SK-N-DZ (cell line): ENCODE results near the gene ENTR1.
A peak's percentile ranks its signal among the peaks of the same experiment; 100 is the strongest.
"Not testable (repeated sequence)": the region's sequence is repeated elsewhere in the genome, so short reads cannot be mapped to it uniquely, and the experiment has no call there.

ENCODE experiments used
- DNase-seq: peaks from one replicate; pipeline ENCODE4 v3.0.0-alpha.2; 2015; ENCODE audit warnings: low spot score

The ENTR1 gene

GRCh38 chr9:136419092-136419420 is 8.6 kb upstream of the ENTR1 start:
- DNase-seq = no peak

- no peak for DNase-seq
Measured at GRCh38 chr9:136418182-136419091, 8.0 kb upstream of the ENTR1 start.

GRCh38 chr9:136416914-136417313 is 6.5 kb upstream of the ENTR1 start:
- DNase-seq = no peak

- no peak for DNase-seq
Measured at GRCh38 chr9:136416427-136416826, 6.0 kb upstream of the ENTR1 start.

- DNase-seq = no peak
Measured at GRCh38 chr9:136412962-136413361, 2.5 kb upstream of the ENTR1 start.

- no peak for DNase-seq
Measured at GRCh38 chr9:136411378-136411777, 964 bp upstream of the ENTR1 start.

GRCh38 chr9:136409557-136410455 is 608 bp downstream of the ENTR1 start:
- DNase-seq = peak; percentile 26

- DNase-seq = no peak
Measured at GRCh38 chr9:136407911-136408310, 2.5 kb downstream of the ENTR1 start.

- DNase-seq = not testable (repeated sequence)
Measured at GRCh38 chr9:136407061-136407460, 3.4 kb downstream of the ENTR1 start.

GRCh38 chr9:136405904-136406303 is 4.5 kb downstream of the ENTR1 start:
- DNase-seq = not testable (repeated sequence)

GRCh38 chr9:136405481-136405880 is 4.9 kb downstream of the ENTR1 start:
- DNase-seq = no peak

- no peak for DNase-seq
Measured at GRCh38 chr9:136404801-136405136, 5.6 kb downstream of the ENTR1 start.

GRCh38 chr9:136403915-136404800 is 6.3 kb downstream of the ENTR1 start:
- no peak for DNase-seq

- no peak for DNase-seq
Measured at GRCh38 chr9:136403538-136403914, 6.9 kb downstream of the ENTR1 start.

GRCh38 chr9:136402067-136402466 is 8.3 kb downstream of the ENTR1 start:
- no peak for DNase-seq

GRCh38 chr9:136401173-136401922 is 9.1 kb downstream of the ENTR1 start:
- no peak for DNase-seq

GRCh38 chr9:136400038-136400834 is 10.2 kb downstream of the ENTR1 start, which contains the start of gene SNAPC4:
Gene SNAPC4, minus strand, starts transcription at chr9:136400170. Its CDS starts 1,742 bp downstream, at chr9:136398428.
- peak; percentile 87 for DNase-seq

GRCh38 chr9:136399176-136400037 is 11.0 kb downstream of the ENTR1 start:
- DNase-seq = no peak

GRCh38 chr9:136398286-136398685 is 12.1 kb downstream of the ENTR1 start:
- no peak for DNase-seq
